ENCODE measurements around the gene TPD52L2.

- TF ChIP-seq POLR2A (IDR thresholded peaks at IDR 0.05) (no peak), CTCF (IDR thresholded peaks at IDR 0.05) (no peak), EP300 (IDR thresholded peaks at IDR 0.05) (no peak), POLR2AphosphoS5 (IDR thresholded peaks at IDR 0.05) (no peak)
Measured at GRCh38 chr20:63843778-63844177, 21.3 kb upstream of the TPD52L2 start.

Data from stomach (tissue), 4 donors.